Lower lobe of right lung (tissue), 2 donors: ENCODE data around the gene CLDN3. TPM values are rescaled to one million over a fixed set of nuclear protein-coding genes. Genes with fewer than 3 reads are reported as not detected.
A peak's percentile ranks its signal among the peaks of the same experiment; 100 is the strongest.
"Not testable (repeated sequence)": the region's sequence is repeated elsewhere in the genome, so short reads cannot be mapped to it uniquely, and the experiment has no call there.

Experiments used
- ATAC-seq, 2 donors: fragments of 200-7000 bp; cut with Tn5 transposase; one replicate each; pipeline ENCODE4 v1.9.1; 2020 to 2022; ENCODE audit warnings: mild to moderate bottlenecking in 2 of 2, moderate library complexity in 2 of 2
- DNase-seq: peaks from one replicate; pipeline ENCODE4 v3.0.0-alpha.2; 2020
- H3K27ac ChIP-seq: fragments of 200-600 bp; one replicate; pipeline ENCODE4 v1.8.0; 2022
- H3K27me3 ChIP-seq: fragments of 200-600 bp; one replicate; pipeline ENCODE4 v1.8.0; 2022; ENCODE audit warnings: low read depth
- H3K36me3 ChIP-seq: fragments of 200-600 bp; one replicate; pipeline ENCODE4 v1.8.0; 2022; ENCODE audit warnings: mild to moderate bottlenecking
- H3K4me1 ChIP-seq: fragments of 200-600 bp; one replicate; pipeline ENCODE4 v1.8.0; 2022
- H3K4me3 ChIP-seq: fragments of 200-600 bp; one replicate; pipeline ENCODE4 v1.8.0; 2022; ENCODE audit warnings: mild to moderate bottlenecking
- H3K9me3 ChIP-seq: fragments of 200-600 bp; one replicate; pipeline ENCODE4 v1.8.0; 2022
- CTCF ChIP-seq: fragments of 200-600 bp; IDR thresholded peaks from one replicate; pipeline ENCODE4 v1.8.0; 2022; ENCODE audit warnings: antibody characterized with exemption, mild to moderate bottlenecking
- intact Hi-C: fragments of 100-400 bp; cut with DNase I; formaldehyde crosslinking; loops from one replicate; pipeline ENCODE4 v1.11.0; 2022
- total RNA-seq: library from RNA; stranded (reverse); fragmentation: NEBNext Ultra II Directional; extraction: Animal tissue kit (Norgen Biotek cat#: 25700); gene quantifications from one replicate; pipeline ENCODE4 v1.2.1, GENCODE V29; 2021
- donor health status: DM: no; HTN: yes; CAD: no; lungs with severe emphysema.

CLDN3 gene
- total RNA-seq, 1 donor from 2014 or later = 12.8 TPM

DNA sequence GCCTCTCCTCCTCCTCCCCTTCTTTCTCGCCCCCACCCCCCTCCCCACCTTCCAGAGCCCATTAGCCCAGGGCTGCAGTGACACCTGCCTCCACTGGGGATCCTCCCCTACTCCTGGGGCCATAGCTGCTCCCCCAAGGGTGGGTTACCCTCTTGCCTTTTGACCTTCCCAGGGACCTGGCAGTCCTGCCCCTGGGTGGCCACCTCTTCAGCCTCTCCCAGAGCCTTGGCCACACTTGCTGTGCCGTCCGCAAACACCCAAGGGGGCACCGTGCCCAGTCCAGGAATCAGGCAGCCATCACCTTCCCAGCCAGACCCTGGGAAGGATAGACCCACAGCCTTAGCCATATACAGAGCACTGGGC is 40.9 kb upstream of the CLDN3 start:
- Histone ChIP-seq H3K9me3 (no peaks in the 10 kb centered on the region), H3K27ac (no peak overlapping the region), H3K27me3 (no peaks in the 10 kb centered on the region), H3K4me1 (no peaks in the 10 kb centered on the region), H3K4me3 (no peak overlapping the region), H3K36me3 (no peaks in the 10 kb centered on the region)
- no peak for ATAC-seq
- TF ChIP-seq CTCF = no peak
- intact Hi-C loops = no loop called here
- DNase-seq = peak; percentile 24

GRCh38 chr7:73809467-73809951 is 39.4 kb upstream of the CLDN3 start:
- ATAC-seq (peak in 1 of 2 donors; percentile 44), DNase-seq (peak; percentile 40)
- intact Hi-C loops = no loop called here
- Histone ChIP-seq H3K9me3 (no peaks in the 10 kb centered on the region), H3K4me3 (no peak overlapping the region), H3K4me1 (no peaks in the 10 kb centered on the region), H3K27me3 (no peaks in the 10 kb centered on the region), H3K36me3 (no peaks in the 10 kb centered on the region), H3K27ac (no peak overlapping the region)
- no peak for TF ChIP-seq CTCF

DNA sequence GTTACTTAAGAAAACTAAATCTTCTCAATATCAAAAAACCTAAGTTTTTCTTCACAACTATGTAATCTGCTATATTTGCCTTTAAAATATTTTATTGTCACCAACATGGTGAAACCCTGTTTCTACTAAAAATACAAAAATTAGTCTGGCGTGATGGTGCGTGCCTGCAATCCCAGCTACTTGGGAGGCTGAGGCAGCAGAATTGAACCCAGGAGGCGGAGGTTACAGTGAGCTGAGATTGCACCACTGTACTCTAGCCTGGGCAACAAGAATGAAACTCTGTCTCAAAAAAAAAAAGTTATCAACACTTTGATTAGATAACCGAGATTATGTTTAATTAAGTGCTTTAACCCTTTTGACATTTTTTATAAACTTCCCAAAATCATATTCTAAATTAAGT is 32.4 kb upstream of the CLDN3 start:
- DNase-seq (no peak), ATAC-seq (no peak)
- Histone ChIP-seq H3K36me3 (no peaks in the 10 kb centered on the region), H3K27ac (no peak overlapping the region), H3K9me3 (no peaks in the 10 kb centered on the region), H3K4me1 (no peaks in the 10 kb centered on the region), H3K27me3 (no peaks in the 10 kb centered on the region), H3K4me3 (no peak overlapping the region)
- intact Hi-C loops = no loop called here
- TF ChIP-seq CTCF = no peak

DNA sequence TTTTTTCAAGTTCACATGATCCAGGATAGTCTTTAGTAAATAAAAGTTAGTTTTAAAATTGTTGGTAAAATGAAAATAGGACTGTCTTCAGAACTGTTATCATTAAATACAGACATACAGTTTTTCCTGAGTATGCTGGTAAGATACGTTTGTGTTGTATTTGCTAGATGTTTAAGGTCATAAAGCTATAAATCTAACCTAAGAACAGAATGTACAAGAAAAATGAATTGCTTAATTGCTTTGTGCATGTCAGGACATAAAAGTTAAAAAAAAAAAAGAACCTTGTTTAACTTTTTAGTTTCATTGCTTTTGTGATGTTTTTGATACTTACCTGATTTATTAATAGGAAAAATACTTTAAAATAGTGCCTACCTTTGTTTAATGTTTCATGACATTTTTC is 31.5 kb upstream of the CLDN3 start:
- ATAC-seq (no peak), DNase-seq (no peak)
- H3K27me3 ChIP-seq = no peaks in the 10 kb centered on the region
- no peaks in the 10 kb centered on the region for H3K36me3 ChIP-seq
- no peak overlapping the region for H3K27ac ChIP-seq
- intact Hi-C loops = no loop called here
- H3K9me3 ChIP-seq = no peaks in the 10 kb centered on the region
- H3K4me1 ChIP-seq = no peaks in the 10 kb centered on the region
- H3K4me3 ChIP-seq = no peak overlapping the region
- TF ChIP-seq CTCF = no peak

GRCh38 chr7:73799282-73800141 is 29.4 kb upstream of the CLDN3 start:
- Histone ChIP-seq H3K27ac (no peak overlapping the region), H3K9me3 (no peaks in the 10 kb centered on the region), H3K27me3 (no peaks in the 10 kb centered on the region), H3K4me3 (no peak overlapping the region), H3K4me1 (no peaks in the 10 kb centered on the region), H3K36me3 (no peaks in the 10 kb centered on the region)
- ATAC-seq (no peak), DNase-seq (no peak)
- intact Hi-C loops = no loop called here
- no peak for TF ChIP-seq CTCF

GRCh38 chr7:73797176-73797575 is 27.1 kb upstream of the CLDN3 start:
- H3K36me3 ChIP-seq, H3K27me3 ChIP-seq, intact Hi-C loops, DNase-seq, H3K9me3 ChIP-seq, H3K4me1 ChIP-seq, ATAC-seq, H3K27ac ChIP-seq, H3K4me3 ChIP-seq: not testable (repeated sequence)

DNA sequence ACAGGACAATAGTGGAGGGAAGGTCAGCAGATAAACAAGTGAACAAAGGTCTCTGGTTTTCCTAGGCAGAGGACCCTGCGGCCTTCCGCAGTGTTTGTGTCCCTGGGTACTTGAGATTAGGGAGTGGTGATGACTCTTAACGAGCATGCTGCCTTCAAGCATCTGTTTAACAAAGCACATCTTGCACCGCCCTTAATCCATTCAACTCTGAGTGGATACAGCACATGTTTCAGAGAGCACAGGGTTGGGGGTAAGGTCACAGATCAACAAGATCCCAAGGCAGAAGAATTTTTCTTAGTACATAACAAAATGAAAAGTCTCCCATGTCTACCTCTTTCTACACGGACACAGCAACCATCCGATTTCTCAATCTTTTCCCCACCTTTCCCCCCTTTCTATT is 26.6 kb upstream of the CLDN3 start:
- H3K9me3 ChIP-seq, H3K36me3 ChIP-seq, intact Hi-C loops, H3K4me3 ChIP-seq, H3K4me1 ChIP-seq, ATAC-seq, DNase-seq, H3K27ac ChIP-seq, H3K27me3 ChIP-seq: not testable (repeated sequence)

DNA sequence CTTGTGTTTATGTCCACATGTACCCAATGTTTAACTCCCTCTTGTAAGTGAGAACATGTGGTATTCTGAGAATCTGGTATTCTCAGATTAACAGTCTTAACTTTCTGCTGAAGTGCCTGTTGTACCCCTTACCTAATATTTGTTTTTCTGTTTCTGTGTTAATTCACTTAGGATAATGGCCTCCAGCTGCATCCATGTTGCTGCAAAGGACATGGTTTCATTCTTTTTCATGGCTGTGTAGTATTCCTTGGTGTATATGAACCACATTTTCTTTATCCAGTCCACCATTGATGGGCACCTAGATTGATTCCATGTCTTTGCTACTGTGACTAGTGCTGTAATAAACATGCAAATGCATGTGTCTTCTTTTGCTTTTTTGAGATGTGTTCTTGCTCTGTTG is 25.1 kb upstream of the CLDN3 start:
- intact Hi-C loops = not testable (repeated sequence)

DNA sequence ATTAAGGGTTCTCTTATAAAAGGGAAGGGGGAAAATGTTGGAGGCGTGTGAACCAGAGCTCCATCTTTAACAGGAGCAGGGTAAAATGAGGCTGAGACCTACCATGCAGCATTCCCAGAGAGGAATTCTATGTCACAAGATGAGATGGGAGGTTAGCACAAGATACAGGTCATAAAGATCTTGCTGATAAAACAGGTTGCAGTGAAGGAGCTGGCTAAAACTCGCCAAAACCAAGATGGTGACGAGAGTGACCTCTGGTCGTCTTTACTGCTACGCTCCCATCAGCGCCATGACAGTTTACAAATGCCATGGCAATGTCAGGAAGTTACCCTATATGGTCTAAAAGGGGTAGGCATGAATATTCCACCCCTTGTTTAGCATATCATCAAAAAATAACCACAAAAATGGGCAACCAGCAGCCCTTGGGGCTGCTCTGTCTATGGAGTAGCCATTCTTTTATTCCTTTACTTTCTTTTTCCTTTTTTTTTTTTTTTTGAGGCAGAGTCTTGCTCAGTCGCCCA is 21.2 kb upstream of the CLDN3 start:
- H3K36me3 ChIP-seq, H3K9me3 ChIP-seq, H3K4me1 ChIP-seq, intact Hi-C loops, H3K27ac ChIP-seq, H3K27me3 ChIP-seq, DNase-seq, ATAC-seq, H3K4me3 ChIP-seq: not testable (repeated sequence)

More for the DNA sequence above, 25.1 kb upstream of the CLDN3 start:
- not testable (repeated sequence) for H3K4me1 ChIP-seq, H3K36me3 ChIP-seq, H3K27me3 ChIP-seq, DNase-seq, H3K27ac ChIP-seq, ATAC-seq, H3K9me3 ChIP-seq, H3K4me3 ChIP-seq
